Central memory CD8-positive, alpha-beta T cell (primary cell): ENCODE data around the gene NHS.

Experiments
- ATAC-seq: fragments of 150-1000 bp; cut with Tn5 transposase; replicated peaks from 2 replicates; pipeline ENCODE4 v1.10.0; 2022; ENCODE audit warnings: mild to moderate bottlenecking, moderate FRiP score, moderate number of reproducible peaks; ENCODE audit not compliant: poor library complexity, severe bottlenecking; ENCODE audit errors: extremely low read depth
- DNase-seq, 2 donors: peaks; one replicate each; pipeline ENCODE4 v3.0.0; 2021; ENCODE audit warnings: low spot score in 2 of 2
- H3K27ac Mint-ChIP-seq: one replicate; pipeline ENCODE4 v1.8.0; 2022; ENCODE audit warnings: low read depth, mild to moderate bottlenecking, moderate library complexity, mixed read lengths
- H3K27me3 Mint-ChIP-seq: one replicate; pipeline ENCODE4 v1.8.0; 2022; ENCODE audit warnings: mixed read lengths
- H3K36me3 Mint-ChIP-seq: one replicate; pipeline ENCODE4 v1.8.0; 2022; ENCODE audit warnings: mild to moderate bottlenecking, moderate library complexity, mixed read lengths; ENCODE audit not compliant: insufficient read depth
- H3K4me1 Mint-ChIP-seq: one replicate; pipeline ENCODE4 v1.8.0; 2022; ENCODE audit warnings: mixed read lengths
- H3K4me3 Mint-ChIP-seq: one replicate; pipeline ENCODE4 v1.8.0; 2022; ENCODE audit warnings: mild to moderate bottlenecking, moderate library complexity, mixed read lengths
- H3K9me3 Mint-ChIP-seq: one replicate; pipeline ENCODE4 v1.8.0; 2022; ENCODE audit warnings: mixed read lengths

The NHS gene

DNA sequence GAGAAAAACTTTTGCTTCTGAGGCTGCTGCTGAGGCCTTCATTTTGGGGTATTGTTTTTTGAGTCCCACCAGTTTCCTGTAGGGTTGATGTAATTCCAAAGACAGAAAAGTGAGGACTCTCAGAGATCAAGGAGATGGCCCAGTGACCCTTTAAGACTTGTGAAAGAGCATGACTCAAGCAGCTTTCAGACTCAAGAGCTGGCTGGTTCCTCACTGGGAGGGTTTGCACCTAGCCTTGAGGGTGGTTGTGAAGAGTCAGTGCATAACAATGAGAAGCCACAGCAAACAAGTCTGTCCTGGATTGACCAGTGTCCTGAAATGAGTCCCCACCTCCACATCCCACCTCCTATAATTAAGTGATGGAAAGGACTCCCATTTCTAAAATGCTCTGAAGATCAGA lies 89.2 kb downstream of the NHS start:
- Mint-ChIP-seq H3K4me3 (no peak overlapping the region), H3K36me3 (no peaks in the 10 kb centered on the region), H3K27ac (no peak overlapping the region), H3K9me3 (no peaks in the 10 kb centered on the region), H3K27me3 (no peaks in the 10 kb centered on the region), H3K4me1 (no peaks in the 10 kb centered on the region)
- ATAC-seq (no peak), DNase-seq (no peak)

DNA sequence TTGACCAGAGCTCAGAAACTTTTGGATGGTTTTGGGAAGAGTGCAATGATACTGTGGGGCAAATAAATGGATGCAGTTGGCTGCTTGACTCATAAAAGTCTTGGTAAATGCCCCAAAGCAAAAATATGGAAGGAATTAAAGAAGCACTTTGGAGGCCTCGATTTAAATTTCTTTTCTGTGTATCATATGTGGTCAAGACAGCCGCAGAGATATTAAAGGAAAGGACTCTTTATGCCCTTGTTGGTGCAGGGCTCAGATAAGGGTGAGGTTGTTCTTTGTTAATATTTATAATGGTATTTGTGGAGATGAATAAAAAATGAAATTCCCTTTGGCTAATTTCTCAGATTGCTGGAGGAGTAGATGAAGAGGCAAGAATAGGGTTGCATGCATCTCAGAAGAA lies 90.2 kb downstream of the NHS start:
- DNase-seq = no peak
- Mint-ChIP-seq H3K4me1 (no peaks in the 10 kb centered on the region), H3K36me3 (no peaks in the 10 kb centered on the region), H3K9me3 (no peaks in the 10 kb centered on the region), H3K27ac (no peak overlapping the region), H3K27me3 (no peaks in the 10 kb centered on the region), H3K4me3 (no peak overlapping the region)
- no peak for ATAC-seq

DNA sequence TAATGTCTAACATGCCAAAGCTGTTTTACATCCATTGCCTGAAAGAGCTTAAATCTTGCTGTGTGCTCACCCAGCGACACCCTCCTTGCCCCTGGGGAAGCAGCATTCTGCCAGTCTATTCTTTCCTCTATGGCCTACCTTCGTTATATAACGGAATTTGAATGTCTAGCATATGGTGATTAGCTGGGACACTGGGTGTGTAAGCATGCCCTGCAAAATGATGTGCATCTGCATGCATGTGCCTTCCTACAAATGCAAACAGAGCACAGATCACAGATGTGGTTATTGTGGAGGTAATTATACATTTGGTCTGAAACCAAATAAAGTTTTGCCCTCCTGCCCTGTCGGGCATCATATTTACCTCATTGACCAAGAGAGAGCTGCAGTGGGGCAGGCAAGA lies 90.8 kb downstream of the NHS start:
- Mint-ChIP-seq H3K9me3 (no peaks in the 10 kb centered on the region), H3K4me1 (no peaks in the 10 kb centered on the region), H3K27me3 (no peaks in the 10 kb centered on the region), H3K4me3 (no peak overlapping the region), H3K27ac (no peak overlapping the region), H3K36me3 (no peaks in the 10 kb centered on the region)
- DNase-seq (no peak), ATAC-seq (no peak)

DNA sequence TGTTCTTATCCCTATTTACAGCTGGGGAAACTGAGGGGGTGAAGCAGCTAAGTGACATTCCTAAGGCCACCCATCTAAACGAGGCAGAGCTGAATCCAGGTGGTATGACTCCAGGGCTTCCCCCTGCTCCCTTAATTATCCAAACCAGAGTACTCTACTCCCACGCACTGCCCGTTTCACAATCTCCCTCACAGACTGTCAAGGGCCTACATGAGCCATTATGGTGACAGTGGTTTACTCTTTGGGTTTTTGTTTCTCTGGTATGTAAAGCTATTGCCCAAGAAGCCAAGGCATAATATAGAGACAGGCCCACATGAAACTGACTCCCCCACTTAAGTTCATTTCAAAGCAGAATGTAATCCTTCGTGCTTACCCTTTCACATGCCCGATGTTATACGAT lies 95.1 kb downstream of the NHS start:
- no peak for DNase-seq
- Mint-ChIP-seq H3K4me1 (no peaks in the 10 kb centered on the region), H3K27me3 (no peaks in the 10 kb centered on the region), H3K27ac (no peak overlapping the region), H3K36me3 (no peaks in the 10 kb centered on the region), H3K4me3 (no peak overlapping the region), H3K9me3 (no peaks in the 10 kb centered on the region)
- no peak for ATAC-seq

DNA sequence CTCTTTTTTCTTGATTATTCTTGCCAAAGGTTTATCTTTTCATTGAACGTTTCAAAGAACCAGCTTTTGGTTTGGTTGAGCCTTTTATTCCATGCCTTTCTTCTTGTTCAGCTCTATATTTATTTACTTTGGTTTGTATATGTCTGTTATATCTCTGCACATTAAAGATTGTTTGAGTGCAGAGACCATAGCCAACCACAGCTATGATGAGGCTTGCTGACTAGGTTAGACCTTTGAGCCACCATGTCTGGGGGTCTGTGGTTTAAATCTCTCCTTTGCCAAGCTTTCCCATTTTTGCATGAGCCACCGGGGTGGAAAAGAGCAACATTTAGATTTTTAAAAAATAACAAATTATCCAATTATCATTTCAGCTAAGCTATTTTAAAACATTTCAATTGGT lies 96.1 kb downstream of the NHS start:
- H3K27me3 Mint-ChIP-seq = no peaks in the 10 kb centered on the region
- no peak for DNase-seq

DNA sequence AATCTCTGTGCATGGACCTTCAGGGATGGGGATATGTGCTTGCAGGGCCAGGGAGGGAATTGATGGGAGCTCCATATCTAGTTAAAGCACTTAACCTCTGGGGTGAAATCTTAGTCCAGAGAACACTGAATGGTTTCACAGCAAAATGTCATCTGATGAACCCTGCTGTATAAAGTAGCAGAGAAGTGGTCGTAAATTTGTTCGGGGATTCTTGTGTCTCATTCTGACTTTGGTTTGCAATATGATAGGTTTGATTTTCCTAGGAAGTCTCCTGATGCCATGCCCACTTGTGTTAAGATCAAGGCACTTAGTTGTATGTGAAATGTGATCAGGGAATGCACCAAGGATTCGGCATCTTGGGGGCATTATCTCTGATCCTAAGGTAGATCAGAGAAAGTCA lies 96.9 kb downstream of the NHS start:
- no peaks in the 10 kb centered on the region for H3K36me3 Mint-ChIP-seq
- no peak for DNase-seq
- H3K9me3 Mint-ChIP-seq = no peaks in the 10 kb centered on the region
- ATAC-seq = no peak
- H3K4me1 Mint-ChIP-seq = no peaks in the 10 kb centered on the region
- no peaks in the 10 kb centered on the region for H3K27me3 Mint-ChIP-seq
- no peak overlapping the region for H3K27ac Mint-ChIP-seq
- no peak overlapping the region for H3K4me3 Mint-ChIP-seq

More for the DNA sequence above, 96.1 kb downstream of the NHS start:
- Mint-ChIP-seq H3K36me3 (no peaks in the 10 kb centered on the region), H3K27ac (no peak overlapping the region), H3K9me3 (no peaks in the 10 kb centered on the region), H3K4me1 (no peaks in the 10 kb centered on the region), H3K4me3 (no peak overlapping the region)
- ATAC-seq = no peak

DNA sequence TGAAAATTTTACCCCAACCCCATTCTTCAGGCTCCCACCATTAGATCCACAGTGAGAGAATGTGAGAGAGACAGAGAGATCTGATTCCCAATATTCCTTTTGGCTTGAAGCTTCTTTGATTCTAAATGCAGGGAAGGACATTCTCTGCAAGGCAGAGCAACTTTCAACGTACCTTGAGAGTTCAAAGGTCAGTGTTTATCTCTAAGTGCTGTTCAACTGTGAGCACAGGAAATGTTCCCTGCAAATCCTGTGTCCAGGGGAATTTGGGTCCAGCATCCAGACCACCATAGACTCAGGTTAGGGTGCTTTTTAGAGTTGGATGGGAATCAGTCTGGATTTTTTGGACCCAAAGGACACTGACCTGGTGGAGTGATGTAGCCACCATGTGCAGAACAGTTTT lies 97.4 kb downstream of the NHS start:
- Mint-ChIP-seq H3K4me1 (no peaks in the 10 kb centered on the region), H3K9me3 (no peaks in the 10 kb centered on the region), H3K27ac (no peak overlapping the region), H3K27me3 (no peaks in the 10 kb centered on the region), H3K36me3 (no peaks in the 10 kb centered on the region), H3K4me3 (no peak overlapping the region)
- ATAC-seq = no peak
- DNase-seq = no peak

DNA sequence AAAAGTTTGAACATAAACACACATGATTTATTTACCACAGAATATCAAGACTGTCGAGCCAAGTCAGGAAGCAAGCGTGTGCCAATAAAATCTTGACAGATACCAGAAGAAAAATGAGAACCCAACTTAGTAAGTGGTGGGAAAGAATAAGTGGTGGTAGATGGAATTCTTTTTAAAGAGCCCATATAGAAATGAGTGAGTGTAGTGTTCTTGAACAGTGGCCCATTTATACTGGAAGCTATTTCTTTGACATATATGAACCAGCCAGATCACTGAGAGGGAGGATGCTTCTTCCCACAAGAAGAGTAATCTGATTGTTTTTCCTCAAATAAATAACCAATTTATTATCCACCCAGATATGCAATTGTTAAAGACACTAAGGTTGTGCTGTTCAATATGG lies 98.0 kb downstream of the NHS start:
- DNase-seq = no peak
- Mint-ChIP-seq H3K4me1 (no peaks in the 10 kb centered on the region), H3K27ac (no peak overlapping the region), H3K4me3 (no peak overlapping the region), H3K27me3 (no peaks in the 10 kb centered on the region), H3K9me3 (no peaks in the 10 kb centered on the region), H3K36me3 (no peaks in the 10 kb centered on the region)
- no peak for ATAC-seq

DNA sequence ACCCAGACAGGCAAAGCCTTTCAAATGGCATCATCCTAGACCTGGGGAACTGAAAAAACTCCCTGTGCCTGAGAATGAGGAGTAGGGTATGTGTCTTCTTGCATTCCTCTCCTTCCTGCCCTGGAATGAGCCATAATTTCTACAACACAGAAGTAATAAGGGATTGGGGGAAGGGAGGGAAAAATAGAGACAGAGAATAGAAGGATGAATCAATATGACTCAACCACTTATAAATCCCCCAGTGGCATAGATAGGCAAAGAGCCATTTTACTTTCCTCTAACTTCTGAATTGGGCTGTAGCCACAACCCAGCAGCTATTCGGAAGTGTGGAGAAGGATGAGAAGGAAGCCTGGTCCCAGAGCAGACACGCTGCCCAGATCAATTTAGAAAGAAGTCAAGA lies 99.9 kb downstream of the NHS start:
- no peak overlapping the region for H3K27ac Mint-ChIP-seq
- H3K4me1 Mint-ChIP-seq = no peaks in the 10 kb centered on the region

DNA sequence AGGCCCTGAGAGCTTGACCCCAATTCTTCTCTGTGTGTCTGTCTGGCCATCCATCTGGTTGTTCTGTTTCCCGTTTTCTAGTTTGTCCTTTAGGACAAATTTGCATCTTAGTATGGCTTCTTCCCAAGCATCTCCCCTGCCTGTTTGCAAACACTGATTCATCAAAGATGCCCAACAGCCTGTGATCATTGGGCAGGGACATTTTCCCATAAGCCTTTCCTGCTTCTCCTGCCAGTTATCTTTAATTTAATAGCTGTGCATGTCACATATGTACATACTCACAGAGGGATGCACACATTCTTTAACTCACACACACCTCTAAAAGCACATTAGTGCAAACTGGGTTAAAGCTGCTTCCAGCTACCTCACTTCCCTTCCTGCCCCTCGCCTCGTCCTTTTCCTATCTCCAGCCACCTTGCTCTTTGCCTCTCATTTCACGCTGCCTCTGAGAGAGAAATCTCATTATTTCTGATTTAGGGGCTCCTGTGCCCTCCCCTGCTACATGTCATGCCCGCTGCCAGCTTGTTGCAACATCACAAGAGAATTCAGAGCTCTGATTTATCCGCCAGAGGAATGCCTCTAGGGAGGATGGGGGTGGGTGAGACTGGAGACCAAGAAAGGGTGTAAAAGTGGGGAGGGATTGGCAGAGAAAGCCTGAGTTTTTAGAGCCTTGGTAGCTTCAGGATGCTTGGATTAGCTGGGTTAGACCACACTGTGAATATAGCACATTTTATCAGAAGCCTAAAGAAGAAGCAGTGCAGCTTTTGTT lies 100.6 kb downstream of the NHS start:
- Mint-ChIP-seq H3K36me3 (no peaks in the 10 kb centered on the region), H3K4me3 (no peak overlapping the region), H3K27ac (no peak overlapping the region), H3K4me1 (no peaks in the 10 kb centered on the region), H3K9me3 (no peaks in the 10 kb centered on the region), H3K27me3 (no peaks in the 10 kb centered on the region)
- DNase-seq (no peak), ATAC-seq (no peak)

More for the DNA sequence above, 99.9 kb downstream of the NHS start:
- no peaks in the 10 kb centered on the region for H3K9me3 Mint-ChIP-seq
- no peak for DNase-seq
- no peak for ATAC-seq
- H3K36me3 Mint-ChIP-seq = no peaks in the 10 kb centered on the region
- H3K4me3 Mint-ChIP-seq = no peak overlapping the region
- no peaks in the 10 kb centered on the region for H3K27me3 Mint-ChIP-seq

DNA sequence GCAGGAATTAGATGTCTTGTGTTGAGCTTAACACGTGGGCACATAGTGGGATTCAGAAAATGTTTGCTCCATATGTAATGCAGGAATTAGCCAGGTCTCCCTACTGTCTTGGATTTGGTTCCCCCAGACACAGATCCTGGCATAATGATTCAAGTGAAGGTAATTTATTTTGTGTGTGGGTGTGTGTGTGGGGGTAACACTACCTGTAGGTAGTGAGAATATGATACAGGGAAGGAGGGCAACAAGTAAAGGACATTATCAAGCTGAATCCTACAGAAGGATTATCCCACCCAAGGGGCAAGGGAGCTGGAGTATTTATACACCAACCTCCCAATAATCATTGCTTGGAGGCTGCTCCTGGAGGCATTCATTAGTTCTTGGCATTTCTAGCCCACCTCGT lies 101.4 kb downstream of the NHS start:
- Mint-ChIP-seq H3K9me3 (no peaks in the 10 kb centered on the region), H3K4me3 (no peak overlapping the region), H3K27ac (no peak overlapping the region), H3K27me3 (no peaks in the 10 kb centered on the region), H3K36me3 (no peaks in the 10 kb centered on the region), H3K4me1 (no peaks in the 10 kb centered on the region)
- DNase-seq (no peak), ATAC-seq (no peak)

DNA sequence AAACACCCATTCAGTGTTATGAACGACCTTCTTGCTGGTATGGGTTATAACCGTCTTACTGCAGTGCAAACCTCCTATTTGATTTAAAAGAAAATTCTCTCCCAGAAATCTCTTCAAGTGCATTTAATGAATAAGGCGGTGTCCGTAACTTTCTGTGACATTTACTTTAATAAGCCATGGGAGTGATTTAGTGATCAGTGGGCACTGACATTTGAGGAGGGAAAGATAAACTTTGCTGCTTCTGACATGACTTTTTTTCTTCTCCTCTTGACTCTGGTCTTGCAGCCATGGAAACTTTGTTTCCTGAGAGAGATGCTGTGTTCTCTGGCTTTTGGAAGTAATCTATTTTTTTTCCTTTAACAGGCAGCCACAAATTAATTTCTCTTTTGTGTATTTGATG lies 106.1 kb downstream of the NHS start:
- no peaks in the 10 kb centered on the region for H3K27me3 Mint-ChIP-seq
- H3K27ac Mint-ChIP-seq = no peak overlapping the region
- no peak overlapping the region for H3K4me3 Mint-ChIP-seq
- ATAC-seq (no peak), DNase-seq (no peak)
- H3K36me3 Mint-ChIP-seq = no peaks in the 10 kb centered on the region
- H3K4me1 Mint-ChIP-seq = no peaks in the 10 kb centered on the region
- H3K9me3 Mint-ChIP-seq = no peaks in the 10 kb centered on the region

DNA sequence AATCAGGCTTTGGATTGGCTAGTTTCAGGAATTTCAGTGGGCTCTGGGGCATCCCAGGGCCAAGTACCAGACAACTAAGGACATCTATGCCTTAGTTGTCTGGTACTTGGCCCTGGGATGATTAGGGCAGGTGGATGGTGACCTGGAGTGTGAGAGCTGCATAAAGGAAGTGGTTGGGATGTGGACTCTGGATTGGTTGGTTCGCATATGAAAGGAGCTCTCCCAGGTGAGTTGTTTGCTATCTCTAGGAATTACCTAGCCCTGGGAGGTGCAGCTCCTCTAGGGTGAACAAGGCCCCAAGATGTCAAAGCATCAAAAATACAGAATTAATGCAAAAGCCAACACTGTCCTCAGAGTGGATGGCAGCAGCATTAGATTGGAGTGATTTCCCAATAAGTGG lies 109.6 kb downstream of the NHS start:
- no peak for ATAC-seq
- H3K4me1 Mint-ChIP-seq = no peaks in the 10 kb centered on the region
- no peaks in the 10 kb centered on the region for H3K9me3 Mint-ChIP-seq
- H3K27ac Mint-ChIP-seq = no peak overlapping the region
- no peak for DNase-seq
- H3K27me3 Mint-ChIP-seq = no peaks in the 10 kb centered on the region
- no peaks in the 10 kb centered on the region for H3K36me3 Mint-ChIP-seq
- no peak overlapping the region for H3K4me3 Mint-ChIP-seq

DNA sequence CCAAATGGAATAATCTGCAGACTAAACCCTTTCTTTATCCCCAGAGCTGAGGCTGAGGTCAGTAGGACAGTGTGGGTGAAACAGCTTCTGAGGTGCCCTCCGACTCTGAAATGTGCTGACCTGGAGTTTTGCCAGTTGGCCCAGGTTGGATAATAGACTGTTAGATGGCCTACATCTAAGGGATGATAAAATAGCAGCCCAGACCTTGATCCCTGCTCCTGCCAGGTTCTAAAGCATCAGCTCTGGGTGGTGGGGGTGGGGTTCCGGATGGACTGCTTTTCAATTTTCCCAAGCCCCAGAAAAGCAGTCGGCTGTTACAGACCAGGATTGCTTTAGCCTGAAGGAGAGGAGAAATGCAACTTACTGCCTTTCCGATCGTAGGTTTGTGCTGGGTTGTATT lies 110.4 kb downstream of the NHS start:
- Mint-ChIP-seq H3K27ac (no peak overlapping the region), H3K9me3 (no peaks in the 10 kb centered on the region), H3K36me3 (no peaks in the 10 kb centered on the region), H3K4me3 (no peak overlapping the region), H3K27me3 (no peaks in the 10 kb centered on the region), H3K4me1 (no peaks in the 10 kb centered on the region)
- DNase-seq (no peak), ATAC-seq (no peak)
